K562 (cell line): ENCODE results near the gene MED28. TPM values are rescaled to one million over a fixed set of nuclear protein-coding genes. Genes with fewer than 3 reads are reported as not detected.

Experiments used
- ATAC-seq: fragments of 200-7000 bp; cut with Tn5 transposase; 3 replicates; pipeline ENCODE4 v1.9.1; 2020; ENCODE audit warnings: moderate library complexity
- BruUV-seq: library from RNA; stranded (reverse); fragments of 400-500 nt; replicated peaks from 2 replicates; lab custom pipeline; 2021; lab: Mats Ljungman, UMichigan
- CTCF ChIA-PET: fragments of 300-600 bp; formaldehyde crosslinking; extraction: SDS; loops from one replicate; lab custom pipeline; 2021; ENCODE audit warnings: low intra/inter-chr PET ratio; lab: Yijun Ruan, JAX
- POLR2A ChIA-PET: fragments of 300-600, 350-650 bp; sonication (Branson Sonifier 250); formaldehyde crosslinking; extraction: SDS; loops from one replicate; lab custom pipeline; 2021; ENCODE audit warnings: antibody characterized with exemption, inconsistent platforms; lab: Yijun Ruan, JAX
- DNase-seq, 4 experiments: peaks; one replicate each; pipeline versions ENCODE4 v3.0.0 to v3.0.0-alpha.2; 2011 to 2018; ENCODE audit warnings: low spot score in 3 of 4, mixed read lengths in 3 of 4; ENCODE audit errors: extremely low read depth in 1 of 4
- FAIRE-seq: peaks from 2 replicates; lab custom pipeline; 2011; peaks lifted over from hg19 to GRCh38; lab: Jason Lieb, UNC
- H2AFZ ChIP-seq: 2 replicates; pipeline ENCODE4 v1.6.0; 2011; ENCODE audit warnings: low read depth, low read length, control low read depth, inconsistent platforms
- H3K27ac ChIP-seq: fragments of 200-600 bp; 3 replicates; pipeline ENCODE4 v1.8.0; 2011; ENCODE audit warnings: low read depth, mild to moderate bottlenecking, control low read depth, inconsistent platforms, low read length, moderate library complexity, mixed read lengths; ENCODE audit errors: extremely low read depth
- H3K27me3 ChIP-seq, 2 experiments: fragments of 300-600 bp in 1 of 2; 2 replicates in 1 of 2; 3 replicates in 1 of 2; pipeline versions ENCODE4 v1.6.0 to v1.8.0; 2011; ENCODE audit warnings: inconsistent platforms in 2 of 2, low read length in 2 of 2, mild to moderate bottlenecking in 1 of 2, mixed read lengths in 1 of 2, moderate library complexity in 1 of 2; ENCODE audit not compliant: control insufficient read depth in 2 of 2, insufficient read depth in 2 of 2
- H3K36me3 ChIP-seq: fragments of 300-600 bp; 3 replicates; pipeline ENCODE4 v1.8.0; 2011; ENCODE audit warnings: mild to moderate bottlenecking, low read length, inconsistent platforms; ENCODE audit not compliant: control insufficient read depth, insufficient read depth
- H3K4me1 ChIP-seq, 2 experiments: fragments of 200-600 bp in 1 of 2; replicated peaks in 1 of 2; 2 replicates in 1 of 2; 3 replicates in 1 of 2; pipeline versions ENCODE4 v1.5.1 to v1.8.0; 2011; ENCODE audit warnings: inconsistent platforms in 2 of 2, low read length in 2 of 2, mild to moderate bottlenecking in 1 of 2, mixed read lengths in 1 of 2, moderate library complexity in 1 of 2; ENCODE audit not compliant: control insufficient read depth in 2 of 2, insufficient read depth in 2 of 2
- H3K4me2 ChIP-seq: 2 replicates; pipeline ENCODE4 v1.6.1; 2011; ENCODE audit warnings: low read length, control low read depth, inconsistent platforms, mixed read lengths; ENCODE audit not compliant: insufficient read depth
- H3K4me3 ChIP-seq: fragments of 200-600 bp; sonication (generic), shearing (Covaris generic); 2 replicates; pipeline ENCODE4 v1.5.1; 2016; ENCODE audit warnings: control low read depth, inconsistent platforms
- H3K79me2 ChIP-seq: fragments of 200-600 bp; 3 replicates; pipeline ENCODE4 v1.8.0; 2011; ENCODE audit warnings: low read length, inconsistent platforms; ENCODE audit not compliant: control insufficient read depth, insufficient read depth
- H3K9ac ChIP-seq, 2 experiments: 2 replicates each; pipeline versions ENCODE4 v1.6.0 to v1.6.1; 2011; ENCODE audit warnings: low read depth in 2 of 2, low read length in 2 of 2, control low read depth in 1 of 2, inconsistent platforms in 1 of 2, mild to moderate bottlenecking in 1 of 2, mixed read lengths in 1 of 2; ENCODE audit not compliant: insufficient read depth in 1 of 2
- H3K9me1 ChIP-seq: one replicate; pipeline ENCODE4 v1.6.0; 2011; ENCODE audit warnings: inconsistent platforms, mild to moderate bottlenecking, low read length, moderate library complexity; ENCODE audit not compliant: control insufficient read depth, insufficient read depth
- H3K9me3 ChIP-seq: replicated peaks from 2 replicates; pipeline ENCODE4 v1.5.1; 2011; ENCODE audit warnings: low read depth, low read length, inconsistent platforms; ENCODE audit not compliant: control insufficient read depth, insufficient read depth
- H4K20me1 ChIP-seq: replicated peaks from 2 replicates; pipeline ENCODE4 v1.6.1; 2011; ENCODE audit warnings: low read length, inconsistent platforms, mixed read lengths; ENCODE audit not compliant: control insufficient read depth, insufficient read depth
- ADNP ChIP-seq: fragments of 200-800 bp; sonication (Bioruptor generic); IDR thresholded peaks from 2 replicates; pipeline ENCODE4 v1.6.1; 2016; ENCODE audit warnings: missing genetic modification characterization, missing compliant biosample characterization
- ATF7 ChIP-seq: fragments of 450-650 bp; IDR thresholded peaks from 2 replicates; pipeline ENCODE4 v1.7.1; 2014; ENCODE audit warnings: mild to moderate bottlenecking, moderate library complexity
- BACH1 ChIP-seq: fragments of 200-800 bp; sonication (Bioruptor generic); IDR thresholded peaks from 2 replicates; pipeline ENCODE4 v1.6.1; 2016; ENCODE audit warnings: missing genetic modification characterization, missing compliant biosample characterization
- ETV6 ChIP-seq, 3 experiments: fragments of 150-350 bp in 1 of 3; sonication (generic) in 1 of 3; formaldehyde crosslinking in 1 of 3; IDR thresholded peaks; 2 replicates each; pipeline versions ENCODE4 v1.6.1 to v1.8.0; 2014 to 2022; ENCODE audit warnings: borderline replicate concordance in 2 of 3, low read depth in 2 of 3, antibody characterized with exemption in 1 of 3, low read length in 1 of 3, mild to moderate bottlenecking in 1 of 3, missing genetic modification reagents in 1 of 3
- EZH2 ChIP-seq: IDR thresholded peaks from 2 replicates; pipeline ENCODE4 v1.6.1; 2012; ENCODE audit warnings: low read depth, mild to moderate bottlenecking, inconsistent platforms, low read length, borderline replicate concordance
- HNRNPLL ChIP-seq: fragments of 200-400 bp; formaldehyde crosslinking; IDR thresholded peaks from 2 replicates; pipeline ENCODE4 v1.6.1; 2017; ENCODE audit warnings: low read length, low read depth, mild to moderate bottlenecking; ENCODE audit not compliant: poor library complexity, severe bottlenecking
- KLF6 ChIP-seq: fragments of 250-450 bp; sonication (Bioruptor Pico); IDR thresholded peaks from 2 replicates; pipeline ENCODE4 v1.4.0; 2020; ENCODE audit warnings: mild to moderate bottlenecking, moderate library complexity, borderline replicate concordance
- LEF1 ChIP-seq: fragments of 450-650 bp; IDR thresholded peaks from 2 replicates; pipeline ENCODE4 v1.6.1; 2016; ENCODE audit warnings: mild to moderate bottlenecking
- MAFG ChIP-seq: fragments of 450-650 bp; conservative IDR thresholded peaks from 2 replicates; pipeline ENCODE4 v1.6.1; 2016; ENCODE audit warnings: missing genetic modification characterization, missing compliant biosample characterization
- NELFE ChIP-seq: IDR thresholded peaks from 2 replicates; pipeline ENCODE4 v1.6.1; 2011; ENCODE audit warnings: mild to moderate bottlenecking; ENCODE audit not compliant: insufficient read depth, insufficient read length
- NFE2 ChIP-seq: IDR thresholded peaks from 2 replicates; pipeline ENCODE4 v1.6.1; 2014; ENCODE audit warnings: antibody characterized with exemption, low read depth
- POLR3G ChIP-seq: IDR thresholded peaks from 2 replicates; pipeline ENCODE4 v1.6.1; 2011; ENCODE audit not compliant: insufficient read length, insufficient replicate concordance; ENCODE audit errors: extremely low read depth
- PRMT5 ChIP-seq: sonication (generic); formaldehyde crosslinking; IDR thresholded peaks from 2 replicates; pipeline ENCODE4 v1.5.0; 2020; ENCODE audit warnings: missing genetic modification reagents
- PTBP1 ChIP-seq: fragments of 200-400 bp; formaldehyde crosslinking; IDR thresholded peaks from 2 replicates; pipeline ENCODE4 v1.6.1; 2017; ENCODE audit warnings: low read depth, low read length
- RBM17 ChIP-seq: fragments of 200-400 bp; formaldehyde crosslinking; IDR thresholded peaks from 2 replicates; pipeline ENCODE4 v1.6.1; 2017; ENCODE audit warnings: low read depth, mild to moderate bottlenecking, low read length, borderline replicate concordance
- SAP30 ChIP-seq: fragments of 200-600 bp; sonication (generic); IDR thresholded peaks from 2 replicates; pipeline ENCODE4 v1.6.1; 2012; ENCODE audit warnings: borderline replicate concordance, low read depth, mild to moderate bottlenecking, moderate library complexity, low read length, control low read depth, inconsistent platforms; ENCODE audit not compliant: insufficient read depth, poor library complexity, severe bottlenecking
- TCF7 ChIP-seq: sonication (generic); IDR thresholded peaks from 2 replicates; pipeline ENCODE4 v1.6.1; 2016; ENCODE audit warnings: antibody characterized with exemption, borderline replicate concordance
- ZNF316 ChIP-seq: fragments of 450-650 bp; IDR thresholded peaks from 2 replicates; pipeline ENCODE4 v1.6.1; 2016
- ZNF766 ChIP-seq: fragments of 200-800 bp; sonication (Bioruptor generic); conservative IDR thresholded peaks from 2 replicates; pipeline ENCODE4 v1.6.1; 2016; ENCODE audit warnings: missing genetic modification characterization, missing compliant biosample characterization
- WGBS: fragments of 100-300 bp; shearing (Covaris generic); methylation state at CpG from one replicate; pipeline ENCODE4 v1.1.6; 2016; ENCODE audit warnings: low coverage, mixed read lengths; ENCODE audit not compliant: insufficient coverage; ENCODE audit errors: missing lambda C conversion rate; 5-methylcytosine and 5-hydroxymethylcytosine counted together
- in situ Hi-C: fragments of 300-500 bp; cut with MboI; formaldehyde crosslinking; loops from 4 replicates; pipeline ENCODE4 v1.15.0; 2018; ENCODE audit warnings: inconsistent platforms, mixed read lengths
- intact Hi-C: fragments of 100-400 bp; cut with micrococcal nuclease; formaldehyde crosslinking; loops from 2 replicates; pipeline ENCODE4 v1.14.2; 2022
- polyA plus RNA-seq, 8 experiments: library from polyadenylated mRNA; depleted of rRNA in 4 of 8; stranded (reverse) in 5 of 8; unstranded in 3 of 8; fragments of >200 nt; fragmentation: Nextera tagmentation in 2 of 8; fragmentation: Illumina TruSeq in 1 of 8; extraction: Ambion mirVana in 2 of 8; extraction: Trizol in 1 of 8; gene quantifications; 2 replicates each; pipeline versions ENCODE4 v1.2.1 to v1.2.3, GENCODE V29; 2011 to 2014; ENCODE audit warnings: inconsistent platforms in 1 of 8, missing spikeins in 1 of 8
- total RNA-seq, 7 experiments: library from RNA; depleted of rRNA in 6 of 7; stranded (reverse); fragments of >200 nt in 6 of 7; fragmentation: Illumina TruSeq in 2 of 7; extraction: Trizol in 2 of 7; gene quantifications; 2 replicates each; pipeline versions ENCODE4 v1.2.1 to v1.2.3, GENCODE V29; 2011 to 2021; ENCODE audit warnings: low replicate concordance in 1 of 7

The MED28 gene
- total and polyA plus RNA-seq, 9 of the 15 experiments (the other 6 are each of a cell fraction or from before 2014, with no cell fraction given): 15.5 to 93.8 (median 50.5) TPM

DNA sequence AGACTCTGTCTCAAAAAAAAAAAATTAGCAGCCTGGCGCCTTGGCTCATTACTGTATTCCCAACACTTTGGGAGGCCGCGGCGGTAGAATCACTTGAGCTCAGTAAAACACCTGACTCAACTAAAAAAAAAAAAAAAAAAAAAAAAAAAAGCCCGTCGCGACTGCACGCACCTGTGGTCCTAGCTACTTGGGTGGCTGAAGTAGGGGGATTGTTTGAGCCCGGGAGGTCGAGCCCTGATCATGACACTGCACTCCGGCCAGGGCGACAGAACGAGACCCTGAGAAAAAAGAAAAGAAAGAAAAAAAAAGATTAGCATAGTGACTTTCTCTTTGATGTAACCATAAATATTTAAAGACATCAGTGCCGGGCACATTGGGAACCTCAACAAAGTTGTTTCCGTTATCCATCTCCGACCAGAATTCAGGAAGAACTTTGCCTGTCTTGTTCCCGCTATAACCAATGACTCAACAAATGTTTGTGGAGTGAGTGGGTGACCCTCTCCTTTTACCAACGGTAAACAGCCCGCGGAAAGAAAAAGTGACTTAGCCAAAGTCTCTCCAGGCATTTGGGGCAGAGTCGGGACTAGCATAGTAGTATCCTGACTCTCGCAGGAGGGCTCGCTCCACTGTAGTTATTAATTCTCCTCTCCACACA lies 553 bp upstream of the MED28 start:
- Histone ChIP-seq H3K27ac (peak overlapping the region; percentile 90), H3K9me3 (no peaks in the 10 kb centered on the region), H3K79me2 (peaks cover 46% of the 10 kb centered on the region), H4K20me1 (peaks cover 15% of the 10 kb centered on the region), H3K9me1 (peaks cover 3% of the 10 kb centered on the region), H3K4me1 (peaks cover 15 to 16% of the 10 kb centered on the region in 2 experiments), H2AFZ (peak overlapping the region; percentile 92), H3K36me3 (peaks cover 28% of the 10 kb centered on the region), H3K9ac (peak overlapping the region; percentile 92 to 97; a peak in 3 of 4 replicates), H3K27me3 (no peaks in the 10 kb centered on the region), H3K4me2 (peak overlapping the region; percentile 93), H3K4me3 (peak overlapping the region; percentile 78)
- TSS peak; percentile 92 for BruUV-seq
- intact Hi-C loops: loop anchor here (1.0 kb wide), 1 partner anchor 37 kb away; the partner anchor contains the start of gene LAP3
- POLR2A ChIA-PET: interaction anchor here (0.7 to 2.5 kb wide), 8 partner anchors 10 to 97 kb away, joined by 3 to 6 read pairs (median 4); no protein-coding TSS in a partner anchor
- in situ Hi-C loops: no loop called here
- peak; percentile 70 for ATAC-seq
- no peak for FAIRE-seq
- CTCF ChIA-PET: no interaction called here
- peak in 1 of 4 experiments; percentile 35 for DNase-seq
- WGBS: 0% methylated on average over 14 of the region's 23 CpGs
- TF ChIP-seq HNRNPLL (peak; percentile 73), ETV6 (IDR thresholded peaks at IDR 0.05; ENCODE audit: borderline replicate concordance in 1 of 2, low read depth in 2 of 2, low read length in 1 of 2) (no peak), ETV6 (CRISPR knock-in tag; IDR thresholded peaks at IDR 0.05; ENCODE audit: borderline replicate concordance) (no peak), EZH2 (no peak), LEF1 (no peak), PTBP1 (no peak), NELFE (no peak), KLF6 (no peak), POLR3G (no peak), PRMT5 (CRISPR knock-in tag) (no peak), MAFG (tag) (peak; percentile 41), ZNF316 (peak; percentile 61; the same call in 1 of the 2 replicates), NFE2 (peak; percentile 43; the same call in 1 of the 2 replicates), ADNP (tag) (0 out of 2 replicates have a peak, but pooled peaks have one; percentile 21), RBM17 (no peak), TCF7 (no peak), BACH1 (tag) (0 out of 2 replicates have a peak, but pooled peaks have one; percentile 46), ATF7 (no peak), SAP30 (peak; percentile 6), ZNF766 (CRISPR knock-in tag) (no peak)
